Urinary bladder (tissue), 4 donors: Measurements from ENCODE around the gene PPARGC1A. TPM values are rescaled to one million over a fixed set of nuclear protein-coding genes. Genes with fewer than 3 reads are reported as not detected.
A peak's percentile ranks its signal among the peaks of the same experiment; 100 is the strongest.

Experiments
- DNase-seq: peaks from one replicate; pipeline ENCODE4 v3.0.0-alpha.2; 2015; ENCODE audit errors: extremely low spot score
- H3K27ac ChIP-seq: one replicate; pipeline ENCODE4 v1.5.1; 2013; ENCODE audit warnings: low read depth, mild to moderate bottlenecking, moderate library complexity
- H3K36me3 ChIP-seq: one replicate; pipeline ENCODE4 v1.6.1; 2013; ENCODE audit warnings: mild to moderate bottlenecking, moderate library complexity; ENCODE audit not compliant: insufficient read depth
- H3K4me1 ChIP-seq: one replicate; pipeline ENCODE4 v1.6.1; 2013; ENCODE audit warnings: mild to moderate bottlenecking, moderate library complexity; ENCODE audit not compliant: insufficient read depth
- H3K4me3 ChIP-seq: one replicate; pipeline ENCODE4 v1.5.1; 2013; ENCODE audit warnings: low read depth, low read length
- WGBS: extraction: QIAGEN DNeasy Blood & Tissue Kit; methylation state at CpG from one replicate; pipeline ENCODE4 v1.1.7; 2013; 5-methylcytosine and 5-hydroxymethylcytosine counted together
- polyA plus RNA-seq: library from polyadenylated mRNA; stranded (reverse); fragments of 200-250 nt; gene quantifications from one replicate; pipeline ENCODE4 v1.2.3, GENCODE V29; 2013
- total RNA-seq: library from RNA; depleted of rRNA; stranded (reverse); fragments of >200 nt; gene quantifications from one replicate; pipeline ENCODE4 v1.2.3, GENCODE V29; 2014
- donor health status: healthy with polysubstance abuse.
- donor health status: healthy.

The PPARGC1A gene
- total and polyA plus RNA-seq, 2 donors = 1.3 to 6.2 TPM

DNA sequence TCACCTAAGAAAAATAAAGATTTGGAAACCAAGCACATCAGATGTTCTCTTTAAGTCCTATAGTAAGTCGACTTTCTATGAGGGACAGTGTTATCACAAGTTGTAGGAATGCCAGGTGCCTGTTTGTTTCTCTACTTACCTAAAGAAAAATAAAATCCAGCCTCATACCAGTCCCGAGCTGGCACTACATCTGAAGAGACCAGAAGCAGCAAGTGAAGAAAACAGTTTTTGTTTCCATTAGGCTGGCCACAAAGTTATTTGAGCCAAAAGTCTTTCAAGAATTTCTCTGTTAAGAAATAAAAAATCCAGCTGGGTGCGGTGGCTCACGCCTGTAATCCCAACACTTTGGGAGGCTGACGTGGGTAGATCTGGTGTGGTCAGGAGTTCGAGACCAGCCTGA, 10.8 kb upstream of the PPARGC1A start:
- no peak overlapping the region for H3K4me3 ChIP-seq
- H3K36me3 ChIP-seq = no peaks in the 10 kb centered on the region
- no peaks in the 10 kb centered on the region for H3K4me1 ChIP-seq
- no peak for DNase-seq
- H3K27ac ChIP-seq = no peak overlapping the region
- 93% methylated on average over 6 of the region's 6 CpGs for WGBS

DNA sequence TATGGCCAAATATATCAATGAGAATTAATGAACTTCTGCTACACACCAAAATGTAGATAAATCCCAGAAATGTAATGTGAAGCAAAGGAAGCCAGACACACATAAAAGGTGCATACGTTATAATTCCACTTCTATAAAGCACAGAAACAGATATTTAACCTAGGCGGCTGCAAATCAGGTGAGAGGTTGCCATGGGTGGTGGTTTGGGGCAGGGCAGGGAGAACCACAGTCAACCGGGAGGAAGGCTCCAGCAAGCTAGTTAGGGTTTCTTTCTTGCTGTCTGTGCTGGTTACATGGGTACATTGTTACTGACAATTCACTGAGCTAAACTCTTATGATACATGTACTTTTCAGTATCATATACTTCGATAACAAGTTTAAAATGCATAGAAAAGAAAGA, 9.7 kb upstream of the PPARGC1A start:
- DNase-seq = no peak
- Histone ChIP-seq H3K4me3 (no peak overlapping the region), H3K36me3 (no peaks in the 10 kb centered on the region), H3K27ac (no peak overlapping the region), H3K4me1 (no peaks in the 10 kb centered on the region)
- WGBS = 86% methylated on average over 4 of the region's 4 CpGs

DNA sequence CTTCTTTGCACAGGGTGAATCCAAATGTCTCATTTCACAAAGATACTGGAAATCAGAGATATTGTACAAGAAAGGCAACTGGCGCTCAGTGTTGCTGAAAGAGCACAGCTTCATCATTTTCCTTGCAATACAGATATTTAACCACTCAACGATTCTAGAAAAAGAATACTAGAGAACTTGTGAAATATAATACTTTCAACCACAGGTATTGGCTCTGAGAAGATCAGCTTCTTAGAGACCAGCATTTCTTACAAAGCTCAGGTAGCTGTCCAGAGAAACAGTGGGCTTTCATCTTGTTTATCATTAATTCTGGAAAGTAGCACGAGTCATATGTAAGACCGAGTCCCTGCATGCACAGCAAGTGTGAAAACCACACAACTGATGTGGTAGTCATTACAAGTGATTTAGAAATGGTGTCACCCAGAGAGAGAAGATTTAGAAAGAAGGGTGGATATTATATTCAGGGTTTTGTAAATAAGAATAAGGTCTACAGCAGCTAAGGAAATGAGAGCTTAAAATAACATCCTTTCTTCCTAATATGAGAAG, 7.8 kb upstream of the PPARGC1A start:
- Histone ChIP-seq H3K36me3 (no peaks in the 10 kb centered on the region), H3K4me3 (no peak overlapping the region), H3K27ac (no peak overlapping the region), H3K4me1 (no peaks in the 10 kb centered on the region)
- DNase-seq = no peak
- 86% methylated on average over 4 of the region's 4 CpGs for WGBS

DNA sequence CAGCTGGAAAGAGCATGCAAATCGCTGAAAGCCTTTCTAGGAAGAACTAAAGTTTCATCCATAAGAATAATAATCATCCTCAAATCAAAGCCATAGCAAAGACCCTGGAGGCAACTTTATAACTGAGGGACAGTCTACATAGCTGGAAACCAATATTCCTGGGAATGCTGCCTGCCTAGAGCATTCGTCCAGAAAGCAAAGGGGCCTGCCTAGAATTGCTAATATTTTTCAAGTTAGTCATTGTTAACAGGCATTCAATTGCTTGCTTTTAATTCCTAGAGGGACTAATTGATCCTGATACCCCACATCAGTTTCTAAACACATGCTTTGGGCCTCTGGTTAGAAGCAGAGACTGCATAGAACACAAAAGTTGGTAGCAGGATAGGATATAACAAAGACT, 4.2 kb upstream of the PPARGC1A start:
- 78% methylated on average over 2 of the region's 2 CpGs for WGBS

DNA sequence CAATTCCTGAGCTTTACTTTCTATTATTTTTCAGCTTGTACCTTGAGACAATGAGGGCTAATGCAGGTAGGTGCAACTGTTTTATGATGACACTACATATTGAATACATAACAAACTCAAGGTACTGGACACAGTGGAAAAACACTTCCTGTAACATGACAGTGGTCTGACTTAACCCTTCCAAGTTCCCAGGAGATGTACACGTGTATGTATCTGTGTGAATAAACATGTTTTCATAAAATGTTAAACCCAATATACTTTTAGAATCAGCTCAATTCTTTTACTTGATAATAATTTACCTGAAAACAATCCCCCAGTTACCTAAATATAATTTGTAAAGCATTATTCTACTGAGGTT, 1.2 kb upstream of the PPARGC1A start:
- no peaks in the 10 kb centered on the region for H3K36me3 ChIP-seq
- H3K27ac ChIP-seq = no peak overlapping the region
- no peaks in the 10 kb centered on the region for H3K4me1 ChIP-seq
- 36% methylated on average over 1 of the region's 1 CpG for WGBS
- no peak overlapping the region for H3K4me3 ChIP-seq
- DNase-seq = no peak

More for the DNA sequence above, 4.2 kb upstream of the PPARGC1A start:
- DNase-seq = no peak
- Histone ChIP-seq H3K4me3 (no peak overlapping the region), H3K4me1 (no peaks in the 10 kb centered on the region), H3K36me3 (no peaks in the 10 kb centered on the region), H3K27ac (no peak overlapping the region)

DNA sequence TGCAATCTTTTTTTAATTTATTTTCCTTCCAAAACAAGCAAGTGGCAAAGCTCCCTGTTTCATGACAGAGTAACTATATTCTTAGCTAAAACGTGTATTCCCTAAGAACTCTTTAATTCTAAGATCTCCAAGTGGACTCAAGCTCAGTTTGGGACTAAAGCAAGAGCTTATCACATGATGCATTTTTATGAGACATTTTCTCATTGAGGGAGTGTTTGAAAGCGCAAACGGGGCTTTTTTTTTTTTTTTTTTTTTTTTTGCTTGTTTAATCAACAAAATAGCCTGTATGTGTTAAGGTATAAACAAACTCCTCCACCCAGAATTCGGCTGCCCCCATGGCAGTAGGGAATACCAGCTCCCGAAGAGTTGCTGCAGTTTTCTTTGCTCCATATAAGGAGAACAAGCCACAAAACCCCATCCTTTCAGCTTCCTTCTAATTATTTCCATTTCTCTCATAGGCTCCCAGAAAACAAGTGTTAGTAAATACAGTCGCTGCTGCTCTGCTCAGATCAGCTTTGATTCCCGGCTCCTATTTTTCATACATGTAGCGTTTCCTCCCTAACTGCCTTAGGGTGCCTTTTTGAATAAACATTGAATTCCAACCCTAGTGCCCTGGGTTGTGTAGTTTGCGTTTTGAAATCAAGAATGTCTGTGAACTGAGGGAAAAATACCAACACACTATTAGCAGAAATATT, 669 bp upstream of the PPARGC1A start:
- Histone ChIP-seq H3K4me1 (no peaks in the 10 kb centered on the region), H3K27ac (no peak overlapping the region), H3K36me3 (no peaks in the 10 kb centered on the region), H3K4me3 (no peak overlapping the region)
- WGBS = 9% methylated on average over 9 of the region's 9 CpGs
- DNase-seq = no peak

DNA sequence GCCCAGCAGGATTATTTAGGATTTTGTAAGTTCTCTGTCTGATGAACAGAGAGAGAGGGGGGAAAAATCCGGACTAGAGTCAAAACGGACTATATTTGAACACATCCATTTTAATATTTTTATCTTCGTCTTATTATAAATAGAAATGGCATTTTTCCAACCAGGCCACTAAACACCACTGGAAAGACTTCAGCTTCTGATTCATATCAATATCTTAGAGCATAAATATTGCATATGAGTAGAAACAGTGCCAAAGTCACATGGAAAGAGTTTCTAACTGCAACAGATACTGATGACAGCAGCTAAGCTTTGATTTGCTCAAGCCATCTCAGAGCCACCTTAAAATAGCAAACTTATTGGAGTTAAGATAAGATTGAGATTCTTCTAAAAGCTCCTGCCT, 456 bp downstream of the PPARGC1A start:
- no peaks in the 10 kb centered on the region for H3K4me1 ChIP-seq
- no peaks in the 10 kb centered on the region for H3K36me3 ChIP-seq
- DNase-seq = no peak
- 2% methylated on average over 3 of the region's 3 CpGs for WGBS
- no peak overlapping the region for H3K27ac ChIP-seq
- peak overlapping the region; percentile 41 for H3K4me3 ChIP-seq

DNA sequence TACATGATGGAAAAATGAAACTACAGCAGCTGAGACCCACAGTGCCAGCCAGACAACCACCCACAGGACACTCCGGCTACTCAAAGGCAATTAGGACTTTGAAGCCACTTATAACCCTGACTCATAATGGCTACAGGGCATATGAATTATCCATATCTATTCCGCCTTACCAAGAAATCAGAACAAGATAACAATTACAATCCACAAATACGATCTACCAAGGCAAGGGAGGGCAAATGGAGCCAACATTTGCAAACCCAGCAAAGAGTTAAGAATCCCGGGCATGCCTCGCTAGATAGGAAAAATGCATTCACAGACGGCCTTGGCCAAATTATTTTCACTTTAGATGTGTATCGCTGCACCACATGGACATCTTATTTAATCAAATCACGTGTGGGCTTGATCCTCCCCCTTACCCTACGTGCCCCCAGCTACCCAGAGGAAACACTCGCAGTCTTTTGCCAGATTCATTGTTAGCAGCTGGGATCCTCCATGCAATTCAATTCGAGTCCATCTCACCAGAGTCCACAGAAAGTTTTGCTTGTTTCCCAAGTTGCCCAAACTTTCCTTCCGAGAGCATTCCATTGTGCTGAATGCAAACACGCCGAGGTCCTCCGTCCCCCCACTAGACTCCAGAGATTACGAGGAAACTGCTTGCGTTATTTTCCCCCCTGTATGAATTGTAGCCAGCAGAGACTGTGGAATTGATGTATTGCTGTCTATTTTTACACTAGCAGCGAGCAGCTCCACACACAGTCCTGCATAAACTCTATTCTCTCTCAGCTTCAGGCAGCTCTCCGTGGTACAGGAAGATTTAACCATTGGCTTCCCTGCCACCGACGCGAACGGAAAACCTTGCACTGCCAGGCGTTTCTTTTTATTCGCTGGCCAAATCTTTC, 1.2 kb downstream of the PPARGC1A start:
- DNase-seq = no peak
- no peak overlapping the region for H3K27ac ChIP-seq
- H3K4me1 ChIP-seq = no peaks in the 10 kb centered on the region
- H3K4me3 ChIP-seq = peak overlapping the region; percentile 41
- H3K36me3 ChIP-seq = no peaks in the 10 kb centered on the region
- 6% methylated on average over 25 of the region's 25 CpGs for WGBS

DNA sequence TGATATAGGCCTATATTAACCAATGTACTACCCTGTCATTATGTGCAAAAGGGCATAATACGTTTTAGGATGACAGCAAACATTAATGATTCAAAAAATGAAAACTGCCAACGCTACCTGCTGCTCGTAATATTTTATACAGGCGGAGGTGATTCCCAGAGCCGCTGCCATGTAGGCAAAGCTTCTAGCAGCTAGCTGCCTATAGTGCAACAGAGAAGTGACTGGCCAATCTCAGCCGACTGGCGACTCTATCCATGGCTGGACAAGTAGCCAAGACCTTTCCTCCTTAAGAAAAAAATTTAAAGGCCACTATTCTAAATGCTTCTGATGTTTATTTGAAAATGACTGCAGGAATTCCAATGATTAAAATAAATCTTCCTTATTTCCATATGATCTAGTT, 1.9 kb downstream of the PPARGC1A start:
- DNase-seq = no peak
- Histone ChIP-seq H3K4me3 (peak overlapping the region; percentile 41), H3K27ac (no peak overlapping the region), H3K4me1 (no peaks in the 10 kb centered on the region), H3K36me3 (no peaks in the 10 kb centered on the region)
- WGBS = 72% methylated on average over 7 of the region's 7 CpGs

DNA sequence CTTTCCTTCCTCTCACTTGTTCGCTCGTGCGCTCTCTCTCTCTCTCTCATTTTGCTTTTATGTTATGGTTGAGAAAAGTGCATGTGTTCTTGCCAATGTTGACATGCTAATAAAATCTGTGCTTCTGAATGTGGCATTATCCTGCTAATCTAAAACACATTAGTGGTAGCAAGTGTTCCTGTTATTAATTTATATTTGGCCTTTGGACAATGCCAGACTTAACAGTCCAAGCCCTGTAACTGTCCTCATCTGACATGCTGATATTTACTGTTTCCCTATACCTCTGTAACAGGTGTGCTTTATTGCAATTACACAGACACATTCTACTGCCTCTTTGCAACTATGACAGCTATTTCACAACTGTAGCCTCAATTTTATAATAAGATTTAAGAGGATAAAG, 2.7 kb downstream of the PPARGC1A start:
- H3K27ac ChIP-seq = no peak overlapping the region

DNA sequence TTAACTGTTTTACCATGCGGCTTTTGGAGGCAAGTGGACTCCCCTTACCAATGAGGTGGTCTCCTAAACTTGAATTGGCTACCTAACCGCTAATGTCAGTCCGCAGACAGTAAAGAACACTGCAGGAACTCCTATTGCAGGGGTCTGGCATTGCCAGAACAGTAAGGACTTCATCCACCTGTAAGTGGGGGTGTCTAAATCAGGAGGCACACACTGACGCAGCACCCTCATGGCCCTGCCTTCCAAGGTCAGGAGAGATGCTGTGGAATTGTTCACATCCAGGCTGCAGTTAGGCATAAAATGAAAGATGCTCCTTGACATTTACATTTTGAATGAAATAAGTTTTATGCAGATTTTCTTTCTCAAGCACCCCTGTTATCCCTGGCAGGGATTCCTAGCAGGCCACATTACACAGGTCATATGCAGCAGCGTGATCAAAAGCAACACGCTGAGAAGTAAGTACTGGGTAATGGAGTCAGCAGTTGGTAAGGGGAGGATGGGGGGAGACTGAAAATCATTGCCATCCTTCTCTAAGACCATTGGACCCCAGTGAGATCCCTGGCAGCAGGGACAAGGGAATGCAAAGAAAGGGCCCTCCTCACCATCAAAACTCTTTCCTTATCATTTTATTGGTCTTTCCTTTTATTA, 3.8 kb downstream of the PPARGC1A start:
- WGBS = 96% methylated on average over 6 of the region's 6 CpGs
- no peaks in the 10 kb centered on the region for H3K36me3 ChIP-seq
- H3K27ac ChIP-seq = no peak overlapping the region
- no peaks in the 10 kb centered on the region for H3K4me1 ChIP-seq
- no peak overlapping the region for H3K4me3 ChIP-seq
- DNase-seq = no peak

More for the DNA sequence above, 2.7 kb downstream of the PPARGC1A start:
- no peak for DNase-seq
- Histone ChIP-seq H3K4me1 (no peaks in the 10 kb centered on the region), H3K4me3 (no peak overlapping the region), H3K36me3 (no peaks in the 10 kb centered on the region)
- WGBS = 95% methylated on average over 3 of the region's 3 CpGs

DNA sequence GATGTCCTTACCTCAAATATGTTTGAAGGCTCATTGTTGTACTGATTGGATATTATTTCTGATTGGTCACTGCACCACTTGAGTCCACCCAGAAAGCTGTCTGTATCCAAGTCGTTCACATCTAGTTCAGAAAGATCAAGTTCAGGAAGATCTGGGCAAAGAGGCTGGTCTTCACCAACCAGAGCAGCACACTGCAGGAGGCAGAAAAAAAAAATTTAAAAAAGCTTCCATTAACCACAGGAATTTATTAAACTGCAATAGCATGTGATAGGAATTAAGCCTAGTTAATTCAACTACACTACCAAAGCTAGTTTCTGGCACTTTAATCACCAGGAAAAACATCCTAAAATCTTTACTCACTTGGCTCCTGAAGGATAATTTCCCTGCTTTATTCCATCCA, 5.1 kb downstream of the PPARGC1A start:
- DNase-seq = no peak
- 78% methylated on average over 1 of the region's 1 CpG for WGBS
- Histone ChIP-seq H3K36me3 (no peaks in the 10 kb centered on the region), H3K4me3 (no peak overlapping the region), H3K4me1 (no peaks in the 10 kb centered on the region), H3K27ac (no peak overlapping the region)

DNA sequence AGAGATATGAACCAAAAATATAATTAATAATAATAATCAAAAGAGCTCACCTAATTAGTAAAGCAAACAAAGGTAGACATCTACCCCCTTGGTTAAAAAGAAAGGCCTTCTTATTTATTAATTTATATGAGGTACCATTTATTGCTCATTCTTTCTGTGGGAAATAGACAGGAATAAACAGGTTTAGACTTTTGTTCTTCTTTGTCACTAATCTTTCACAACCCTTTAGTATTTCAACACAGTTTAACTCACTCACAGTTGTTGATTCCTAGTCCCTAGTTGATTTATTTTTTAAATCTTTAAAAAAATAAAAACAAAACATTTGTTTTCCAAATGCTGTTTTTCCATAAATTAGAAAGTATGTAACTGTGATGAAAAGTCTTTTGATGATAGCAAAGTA, 5.6 kb downstream of the PPARGC1A start:
- no peaks in the 10 kb centered on the region for H3K4me1 ChIP-seq
- no peaks in the 10 kb centered on the region for H3K36me3 ChIP-seq
- DNase-seq = no peak
- H3K27ac ChIP-seq = no peak overlapping the region
- no peak overlapping the region for H3K4me3 ChIP-seq
